Astrocyte (in vitro differentiated cells and primary cell): ENCODE data around the gene TTC33.

Experiments
- CTCF ChIP-seq: IDR thresholded peaks from 2 replicates; pipeline ENCODE4 v1.5.1; 2011; ENCODE audit warnings: low read depth, mild to moderate bottlenecking, inconsistent platforms, low read length, moderate library complexity; ENCODE audit not compliant: insufficient read depth
- EZH2 ChIP-seq: IDR thresholded peaks from 2 replicates; pipeline ENCODE4 v1.6.1; 2012; ENCODE audit warnings: mild to moderate bottlenecking, low read length, inconsistent platforms; ENCODE audit not compliant: insufficient read depth

GRCh38 chr5:40679148-40679912 lies 76.4 kb downstream of the TTC33 start:
- TF ChIP-seq CTCF = no peak
- no peak for TF ChIP-seq EZH2
